Measurements from ENCODE around the gene APOO. TPM values are rescaled to one million over a fixed set of nuclear protein-coding genes. Genes with fewer than 3 reads are reported as not detected.

The APOO gene
- total and polyA plus RNA-seq, 2 of the 13 experiments (the other 11 are each of a cell fraction or from before 2014, with no cell fraction given), result 9.7 to 22.1 TPM

DNA sequence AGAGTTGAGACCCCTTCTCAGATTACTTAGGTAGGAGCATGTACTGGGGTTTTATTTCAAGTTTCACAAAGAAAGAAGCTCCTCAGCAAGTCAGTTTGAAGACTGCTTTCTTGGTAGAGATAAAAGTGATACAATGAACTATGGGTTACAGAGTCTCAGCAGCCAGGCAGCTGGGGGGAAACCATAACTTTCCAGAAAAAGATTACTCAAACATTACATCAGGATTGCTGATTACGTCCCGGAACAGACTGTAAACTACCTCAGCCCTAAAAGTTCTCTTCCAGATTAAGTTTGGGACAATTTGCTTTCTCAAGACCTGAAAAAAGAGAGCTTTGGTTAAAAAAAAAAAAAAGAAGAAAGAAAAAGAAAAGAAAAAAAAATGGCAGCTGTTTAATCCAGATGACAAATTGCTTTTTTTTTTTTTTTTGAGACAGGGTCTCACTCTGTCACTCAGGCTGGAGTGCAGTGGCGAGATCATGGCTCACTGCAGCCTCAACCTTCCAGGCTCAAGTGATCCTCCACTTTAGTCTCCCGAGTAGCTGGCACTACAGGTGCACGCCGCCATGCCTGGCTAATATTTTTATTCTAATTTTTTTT lies 108.2 kb downstream of the APOO start (continued):
- TF ChIP-seq, protein P1, sequence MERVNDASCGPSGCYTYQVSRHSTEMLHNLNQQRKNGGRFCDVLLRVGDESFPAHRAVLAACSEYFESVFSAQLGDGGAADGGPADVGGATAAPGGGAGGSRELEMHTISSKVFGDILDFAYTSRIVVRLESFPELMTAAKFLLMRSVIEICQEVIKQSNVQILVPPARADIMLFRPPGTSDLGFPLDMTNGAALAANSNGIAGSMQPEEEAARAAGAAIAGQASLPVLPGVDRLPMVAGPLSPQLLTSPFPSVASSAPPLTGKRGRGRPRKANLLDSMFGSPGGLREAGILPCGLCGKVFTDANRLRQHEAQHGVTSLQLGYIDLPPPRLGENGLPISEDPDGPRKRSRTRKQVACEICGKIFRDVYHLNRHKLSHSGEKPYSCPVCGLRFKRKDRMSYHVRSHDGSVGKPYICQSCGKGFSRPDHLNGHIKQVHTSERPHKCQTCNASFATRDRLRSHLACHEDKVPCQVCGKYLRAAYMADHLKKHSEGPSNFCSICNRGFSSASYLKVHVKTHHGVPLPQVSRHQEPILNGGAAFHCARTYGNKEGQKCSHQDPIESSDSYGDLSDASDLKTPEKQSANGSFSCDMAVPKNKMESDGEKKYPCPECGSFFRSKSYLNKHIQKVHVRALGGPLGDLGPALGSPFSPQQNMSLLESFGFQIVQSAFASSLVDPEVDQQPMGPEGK (CRISPR knock-in tag; IDR thresholded peaks at IDR 0.05), result no peak
- no peak for TF ChIP-seq MATR3 (CRISPR knock-in tag; IDR thresholded peaks at IDR 0.05)

DNA sequence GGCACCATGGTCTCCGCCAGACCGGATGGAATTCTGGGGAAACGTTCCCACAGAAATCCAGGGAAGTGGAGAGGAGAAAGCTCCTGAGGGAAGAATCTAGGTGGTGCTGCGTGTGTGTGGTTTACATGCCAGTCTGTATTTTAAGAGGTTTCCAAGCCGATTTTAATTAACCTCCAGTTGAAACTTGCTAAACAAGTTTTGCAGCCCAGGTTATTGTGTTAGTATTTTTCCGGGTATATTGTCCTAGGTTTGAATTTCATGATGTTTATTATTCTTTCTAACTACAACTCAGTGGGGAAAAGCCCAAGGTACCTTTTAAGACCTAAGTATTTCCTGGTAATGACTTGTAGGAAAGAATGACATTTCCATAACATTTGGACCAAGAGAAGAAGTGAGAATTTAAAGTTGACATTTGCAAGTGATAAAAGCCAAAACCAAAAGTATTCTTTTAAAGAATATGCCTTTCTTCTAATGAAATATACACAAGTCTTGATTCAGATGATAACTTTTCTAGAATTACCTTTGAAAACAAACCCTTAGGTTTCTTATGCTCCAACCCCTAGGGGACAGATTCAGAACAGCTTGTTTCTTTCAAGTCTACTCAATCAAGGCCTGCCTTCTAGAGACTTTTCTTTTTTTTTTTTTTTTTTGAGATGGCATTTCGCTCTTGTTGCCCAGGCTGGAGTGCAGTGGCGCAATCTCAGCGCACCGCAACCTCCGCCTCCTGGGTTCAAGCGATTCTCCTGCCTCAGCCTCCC lies 110.2 kb downstream of the APOO start:
- FAIRE-seq (no peak), ATAC-seq (no peak), DNase-seq (ENCODE audit: low spot score) (no peak)
- ChIA-PET POLR2A (interaction anchor here (1.0 to 1.9 kb wide), 2 partner anchors 10 to 14 kb away, joined by 3 to 6 read pairs; partner anchors contain the start of gene SAT1), CTCF (ENCODE audit: low intra/inter-chr PET ratio, low total read pairs) (no interaction called here)
- Histone ChIP-seq H3K36me3 (replicated peaks in 1 of 2; ENCODE audit: control insufficient read depth in 1 of 2, insufficient read depth in 2 of 2, low read length in 2 of 2) (no peaks in the 10 kb centered on the region), H3K79me2 (ENCODE audit: insufficient read depth, low read length) (no peaks in the 10 kb centered on the region), H3K4me3 (replicated peaks in 1 of 3; ENCODE audit: insufficient read depth in 1 of 3, low read depth in 2 of 3, low read length in 3 of 3) (no peak overlapping the region), H3K4me1 (ENCODE audit: insufficient read depth, low read length) (no peaks in the 10 kb centered on the region), H4K20me1 (ENCODE audit: insufficient read depth, low read length) (no peaks in the 10 kb centered on the region), H3K9ac (ENCODE audit: insufficient read depth, low read depth, low read length) (no peak overlapping the region), H3K4me2 (ENCODE audit: low read depth, low read length) (no peak overlapping the region), H3K27ac (ENCODE audit: extremely low read length, insufficient read depth, low read length) (no peak overlapping the region), H2AFZ (ENCODE audit: low read length) (no peak overlapping the region), H3K9me3 (ENCODE audit: low read length) (no peaks in the 10 kb centered on the region), H3K27me3 (ENCODE audit: control insufficient read depth in 1 of 2, insufficient read depth in 2 of 2, low read length in 2 of 2) (no peaks in the 10 kb centered on the region)
- WGBS (ENCODE audit: low lambda C conversion rate), result 92% methylated on average over 12 of the region's 12 CpGs
- in situ Hi-C loops (cut with HindIII; ENCODE audit: extremely low pct_ligation_motif_present, low pct_unique_long_range_greater_than_20kb) (no loop called here), intact Hi-C loops (cut with micrococcal nuclease; ENCODE audit: unreplicated experiment) (no loop called here)
- BruUV-seq (replicated peaks), result no TSS peak
- TF ChIP-seq CREB1 (IDR thresholded peaks at IDR 0.05) (no peak), CREB1 (CRISPR knock-in tag; IDR thresholded peaks at IDR 0.05) (no peak), HES4 (CRISPR knock-in tag; IDR thresholded peaks at IDR 0.05; ENCODE audit: borderline replicate concordance) (no peak), ZNF143 (CRISPR knock-in tag; IDR thresholded peaks at IDR 0.05) (no peak), ZSCAN30 (CRISPR knock-in tag; IDR thresholded peaks at IDR 0.05) (no peak), ZNF124 (CRISPR knock-in tag; IDR thresholded peaks at IDR 0.05) (no peak), ZNF382 (CRISPR knock-in tag; IDR thresholded peaks at IDR 0.05; ENCODE audit: borderline replicate concordance) (no peak), DPF2 (CRISPR knock-in tag; IDR thresholded peaks at IDR 0.05; ENCODE audit: borderline replicate concordance, low read depth) (no peak)
- TF ChIP-seq, protein P2, sequence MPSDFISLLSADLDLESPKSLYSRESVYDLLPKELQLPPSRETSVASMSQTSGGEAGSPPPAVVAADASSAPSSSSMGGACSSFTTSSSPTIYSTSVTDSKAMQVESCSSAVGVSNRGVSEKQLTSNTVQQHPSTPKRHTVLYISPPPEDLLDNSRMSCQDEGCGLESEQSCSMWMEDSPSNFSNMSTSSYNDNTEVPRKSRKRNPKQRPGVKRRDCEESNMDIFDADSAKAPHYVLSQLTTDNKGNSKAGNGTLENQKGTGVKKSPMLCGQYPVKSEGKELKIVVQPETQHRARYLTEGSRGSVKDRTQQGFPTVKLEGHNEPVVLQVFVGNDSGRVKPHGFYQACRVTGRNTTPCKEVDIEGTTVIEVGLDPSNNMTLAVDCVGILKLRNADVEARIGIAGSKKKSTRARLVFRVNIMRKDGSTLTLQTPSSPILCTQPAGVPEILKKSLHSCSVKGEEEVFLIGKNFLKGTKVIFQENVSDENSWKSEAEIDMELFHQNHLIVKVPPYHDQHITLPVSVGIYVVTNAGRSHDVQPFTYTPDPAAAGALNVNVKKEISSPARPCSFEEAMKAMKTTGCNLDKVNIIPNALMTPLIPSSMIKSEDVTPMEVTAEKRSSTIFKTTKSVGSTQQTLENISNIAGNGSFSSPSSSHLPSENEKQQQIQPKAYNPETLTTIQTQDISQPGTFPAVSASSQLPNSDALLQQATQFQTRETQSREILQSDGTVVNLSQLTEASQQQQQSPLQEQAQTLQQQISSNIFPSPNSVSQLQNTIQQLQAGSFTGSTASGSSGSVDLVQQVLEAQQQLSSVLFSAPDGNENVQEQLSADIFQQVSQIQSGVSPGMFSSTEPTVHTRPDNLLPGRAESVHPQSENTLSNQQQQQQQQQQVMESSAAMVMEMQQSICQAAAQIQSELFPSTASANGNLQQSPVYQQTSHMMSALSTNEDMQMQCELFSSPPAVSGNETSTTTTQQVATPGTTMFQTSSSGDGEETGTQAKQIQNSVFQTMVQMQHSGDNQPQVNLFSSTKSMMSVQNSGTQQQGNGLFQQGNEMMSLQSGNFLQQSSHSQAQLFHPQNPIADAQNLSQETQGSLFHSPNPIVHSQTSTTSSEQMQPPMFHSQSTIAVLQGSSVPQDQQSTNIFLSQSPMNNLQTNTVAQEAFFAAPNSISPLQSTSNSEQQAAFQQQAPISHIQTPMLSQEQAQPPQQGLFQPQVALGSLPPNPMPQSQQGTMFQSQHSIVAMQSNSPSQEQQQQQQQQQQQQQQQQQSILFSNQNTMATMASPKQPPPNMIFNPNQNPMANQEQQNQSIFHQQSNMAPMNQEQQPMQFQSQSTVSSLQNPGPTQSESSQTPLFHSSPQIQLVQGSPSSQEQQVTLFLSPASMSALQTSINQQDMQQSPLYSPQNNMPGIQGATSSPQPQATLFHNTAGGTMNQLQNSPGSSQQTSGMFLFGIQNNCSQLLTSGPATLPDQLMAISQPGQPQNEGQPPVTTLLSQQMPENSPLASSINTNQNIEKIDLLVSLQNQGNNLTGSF (CRISPR knock-in tag; IDR thresholded peaks at IDR 0.05), result no peak
- TF ChIP-seq, protein P3, sequence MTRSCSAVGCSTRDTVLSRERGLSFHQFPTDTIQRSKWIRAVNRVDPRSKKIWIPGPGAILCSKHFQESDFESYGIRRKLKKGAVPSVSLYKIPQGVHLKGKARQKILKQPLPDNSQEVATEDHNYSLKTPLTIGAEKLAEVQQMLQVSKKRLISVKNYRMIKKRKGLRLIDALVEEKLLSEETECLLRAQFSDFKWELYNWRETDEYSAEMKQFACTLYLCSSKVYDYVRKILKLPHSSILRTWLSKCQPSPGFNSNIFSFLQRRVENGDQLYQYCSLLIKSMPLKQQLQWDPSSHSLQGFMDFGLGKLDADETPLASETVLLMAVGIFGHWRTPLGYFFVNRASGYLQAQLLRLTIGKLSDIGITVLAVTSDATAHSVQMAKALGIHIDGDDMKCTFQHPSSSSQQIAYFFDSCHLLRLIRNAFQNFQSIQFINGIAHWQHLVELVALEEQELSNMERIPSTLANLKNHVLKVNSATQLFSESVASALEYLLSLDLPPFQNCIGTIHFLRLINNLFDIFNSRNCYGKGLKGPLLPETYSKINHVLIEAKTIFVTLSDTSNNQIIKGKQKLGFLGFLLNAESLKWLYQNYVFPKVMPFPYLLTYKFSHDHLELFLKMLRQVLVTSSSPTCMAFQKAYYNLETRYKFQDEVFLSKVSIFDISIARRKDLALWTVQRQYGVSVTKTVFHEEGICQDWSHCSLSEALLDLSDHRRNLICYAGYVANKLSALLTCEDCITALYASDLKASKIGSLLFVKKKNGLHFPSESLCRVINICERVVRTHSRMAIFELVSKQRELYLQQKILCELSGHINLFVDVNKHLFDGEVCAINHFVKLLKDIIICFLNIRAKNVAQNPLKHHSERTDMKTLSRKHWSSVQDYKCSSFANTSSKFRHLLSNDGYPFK (CRISPR knock-in tag; IDR thresholded peaks at IDR 0.05; ENCODE audit: borderline replicate concordance), result no peak
